Measurements from ENCODE around the gene HRCT1.
A peak's percentile ranks its signal among the peaks of the same experiment; 100 is the strongest.
"Not testable (repeated sequence)": the region's sequence is repeated elsewhere in the genome, so short reads cannot be mapped to it uniquely, and the experiment has no call there.

HRCT1 gene

GRCh38 chr9:35896570-35896969 lies 9.4 kb upstream of the HRCT1 start:
- no peak for DNase-seq (ENCODE audit: low read depth, low spot score)

- DNase-seq (ENCODE audit: low read depth, low spot score) = not testable (repeated sequence)
Observed at GRCh38 chr9:35897376-35898099, 8.5 kb upstream of the HRCT1 start.

DNA sequence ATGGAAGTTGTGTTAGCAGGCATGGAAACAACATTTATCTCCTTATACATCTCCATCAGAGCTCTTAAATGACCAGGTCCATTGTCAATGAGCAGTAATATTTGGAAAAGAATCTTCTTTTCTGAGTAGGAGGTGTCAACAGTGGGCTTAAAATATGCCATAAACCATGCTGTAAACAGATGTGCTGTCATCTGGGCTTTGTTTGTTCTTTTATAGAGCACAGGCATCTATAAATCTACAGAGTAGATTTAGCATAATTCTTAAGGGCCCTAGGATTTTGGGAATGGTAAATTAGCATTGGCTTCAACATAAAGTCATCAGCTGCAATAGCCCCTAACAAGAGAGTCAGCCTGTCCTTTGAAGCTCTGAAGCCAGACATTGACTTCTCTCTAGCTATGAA lies 7.7 kb upstream of the HRCT1 start:
- DNase-seq (ENCODE audit: low read depth, low spot score) = no peak

- no peak for DNase-seq (ENCODE audit: low read depth, low spot score)
Observed at GRCh38 chr9:35899021-35899420, 7.0 kb upstream of the HRCT1 start.

DNA sequence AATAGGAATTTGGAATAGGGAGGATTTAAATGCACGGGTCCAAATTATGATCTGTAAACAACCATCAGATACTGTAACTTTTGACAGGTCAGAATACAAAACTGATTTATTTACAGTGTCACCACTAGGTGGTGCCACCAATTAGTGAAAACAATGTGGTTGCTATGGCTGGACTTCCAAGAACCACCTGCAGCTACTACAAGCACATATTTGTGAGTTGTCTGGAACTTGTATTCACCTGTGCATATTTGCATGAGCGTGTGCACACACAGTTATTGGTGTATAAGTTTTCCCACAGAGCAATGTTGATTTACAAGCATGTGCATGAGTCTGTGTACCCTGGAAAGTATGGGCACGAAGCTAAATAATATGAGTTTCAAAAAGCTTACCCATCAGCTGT lies 3.0 kb upstream of the HRCT1 start:
- DNase-seq (ENCODE audit: low read depth, low spot score) = peak; percentile 44

- DNase-seq (ENCODE audit: low read depth, low spot score) = no peak
Observed at GRCh38 chr9:35904338-35904737, 1.7 kb upstream of the HRCT1 start.

DNA sequence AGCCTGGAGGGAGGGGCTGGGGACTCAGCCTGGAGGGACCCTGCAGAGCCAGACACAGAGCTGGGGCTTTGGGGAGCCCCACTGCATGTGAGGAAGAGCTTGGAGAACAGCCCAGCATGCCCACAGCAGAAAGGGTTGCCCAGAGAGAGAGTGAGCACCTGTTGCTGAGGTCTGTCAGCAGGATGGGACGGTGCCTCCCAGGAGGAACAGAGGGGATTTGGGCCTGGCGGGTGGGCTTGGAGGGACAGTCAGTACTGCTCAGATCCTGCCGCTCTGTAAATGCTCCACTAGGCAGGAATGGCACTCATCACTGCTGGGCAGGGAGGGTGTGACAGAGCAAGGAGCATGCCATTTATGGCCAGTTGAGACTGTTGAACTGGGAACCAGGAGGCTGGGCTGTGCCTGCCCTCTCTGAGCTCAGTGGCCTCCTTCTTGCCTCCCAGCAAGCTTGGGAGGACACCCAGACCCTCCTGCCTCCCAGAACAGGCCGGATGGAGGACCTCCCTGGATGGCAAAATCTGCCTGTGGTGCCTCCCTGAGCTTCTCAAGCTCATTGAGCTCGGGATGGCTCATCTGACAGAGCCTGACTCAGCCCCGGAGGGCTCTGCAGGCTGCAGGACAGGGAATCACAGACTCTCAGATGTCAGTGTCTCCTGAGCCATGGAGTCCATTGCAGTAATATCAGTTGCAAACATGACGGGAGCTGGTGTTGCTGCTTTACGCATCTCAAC lies 786 bp upstream of the HRCT1 start:
- DNase-seq (ENCODE audit: low read depth, low spot score) = no peak

GRCh38 chr9:35906923-35907699 lies 1.1 kb downstream of the HRCT1 start:
- peak; percentile 40 for DNase-seq (ENCODE audit: low read depth, low spot score)

GRCh38 chr9:35907711-35908503 lies 1.9 kb downstream of the HRCT1 start:
- peak; percentile 75 for DNase-seq (ENCODE audit: low read depth, low spot score)

DNA sequence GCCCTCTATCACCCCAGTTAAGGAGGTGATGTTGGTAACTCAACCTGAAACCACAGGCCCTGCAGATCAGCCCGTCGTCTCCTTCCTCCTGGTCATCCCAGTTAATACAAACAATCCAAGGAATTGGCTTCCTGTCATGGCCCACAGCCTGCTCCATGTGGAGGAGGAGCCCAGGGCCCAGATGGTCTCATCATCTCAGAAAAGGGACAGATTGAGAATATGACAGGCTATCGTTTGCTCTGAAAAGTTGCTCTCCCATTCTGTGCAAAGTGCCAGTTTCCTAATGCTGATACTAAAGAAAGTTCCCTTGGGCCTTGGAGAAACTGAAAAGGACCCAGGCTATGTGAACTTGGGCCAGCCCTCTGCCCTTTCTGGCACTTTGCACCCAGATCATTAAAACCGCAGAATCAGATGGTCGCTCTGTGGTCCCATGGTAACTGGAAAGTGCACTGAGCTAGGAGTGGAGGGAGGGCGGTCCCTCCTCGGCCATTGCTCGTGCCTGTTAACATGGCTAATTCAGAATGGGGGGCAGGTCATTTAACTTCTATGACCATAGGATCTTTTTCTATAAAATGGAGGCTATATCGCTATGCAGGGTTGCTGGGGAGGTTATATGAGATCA lies 2.6 kb downstream of the HRCT1 start:
- DNase-seq (ENCODE audit: low read depth, low spot score) = no peak

DNA sequence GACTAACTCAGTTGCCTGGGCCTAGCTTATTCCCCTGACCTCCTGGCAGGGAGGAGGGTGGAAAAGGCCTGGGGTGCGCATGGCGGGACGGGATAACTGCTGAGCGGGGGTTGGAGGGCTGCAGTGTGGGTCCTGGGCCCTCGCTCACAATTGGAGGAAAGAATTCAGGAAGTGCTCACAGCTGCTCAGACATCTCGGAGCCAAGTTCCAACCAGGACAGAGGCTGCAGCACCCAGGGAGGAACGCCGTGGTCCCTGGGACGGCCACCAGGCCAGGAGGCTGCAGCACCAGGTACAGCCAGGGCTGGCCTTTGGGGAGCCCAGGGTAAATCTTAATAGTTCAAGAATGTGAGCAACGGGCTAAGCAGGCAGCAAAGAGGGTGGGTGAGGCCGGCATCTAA lies 3.3 kb downstream of the HRCT1 start, which contains the start of gene SPAAR:
TSS of gene SPAAR (plus strand) at position 217 of the 400 bp plus-strand sequence. CDS start 974 bp downstream, outside the sequence.
- no peak for DNase-seq (ENCODE audit: low read depth, low spot score)

- no peak for DNase-seq (ENCODE audit: low read depth, low spot score)
Observed at GRCh38 chr9:35909687-35910612, 3.9 kb downstream of the HRCT1 start.

DNA sequence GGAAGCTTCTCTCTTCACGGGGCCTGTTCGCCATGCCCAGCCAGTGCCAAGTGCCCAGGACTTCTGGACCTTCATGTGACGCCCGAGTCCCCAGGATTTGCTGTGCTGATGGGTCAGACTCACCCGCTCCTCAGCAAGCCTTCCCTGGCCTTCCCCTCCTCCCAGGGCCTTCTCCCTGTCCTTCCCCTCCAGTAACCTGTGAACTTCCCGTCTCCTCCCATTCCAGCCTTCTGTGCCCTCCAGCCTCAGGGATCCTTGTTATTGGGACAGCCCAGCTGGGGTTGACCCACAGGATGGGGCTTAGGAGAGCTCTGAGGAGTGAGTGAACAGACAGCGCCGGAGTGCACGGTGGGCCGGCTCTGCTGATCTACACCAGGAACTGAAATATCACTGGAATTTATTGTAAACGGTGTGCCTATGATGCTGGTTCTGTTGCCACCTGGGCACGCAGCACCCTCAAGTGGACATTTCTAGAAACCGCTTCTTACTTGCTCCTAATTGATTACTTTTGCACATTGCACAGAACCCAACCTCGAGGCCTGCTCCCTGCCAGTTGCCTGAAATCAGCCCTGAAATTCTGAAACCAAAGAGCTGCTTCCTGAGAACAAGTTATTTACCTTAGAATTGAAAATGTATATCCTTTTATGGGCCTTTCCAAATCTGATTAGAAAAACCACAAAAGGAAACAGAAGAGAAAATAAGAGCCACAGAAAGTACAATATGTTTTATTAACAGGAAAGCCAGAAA lies 4.8 kb downstream of the HRCT1 start:
- peak; percentile 37 for DNase-seq (ENCODE audit: low read depth, low spot score)

DNA sequence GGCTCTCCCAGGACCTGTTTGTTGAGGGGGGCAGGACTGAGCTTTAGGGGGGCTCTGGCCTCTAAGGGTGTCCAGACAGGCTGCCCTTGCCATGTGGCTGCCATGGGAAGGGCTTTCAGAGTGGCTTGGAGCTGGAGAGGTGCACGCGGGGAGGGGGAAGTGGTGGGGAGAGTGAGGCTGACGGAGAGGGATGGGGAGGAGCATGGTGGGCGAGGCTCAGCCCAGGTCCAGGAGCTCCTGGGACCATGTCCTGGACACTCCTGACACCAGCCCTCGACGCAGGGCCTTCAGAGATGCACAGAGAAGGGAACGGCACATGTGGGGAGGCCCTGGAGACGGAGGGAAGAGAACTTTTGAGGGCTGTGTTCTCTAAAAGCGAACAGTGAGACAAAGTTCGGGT lies 5.7 kb downstream of the HRCT1 start:
- DNase-seq (ENCODE audit: low read depth, low spot score) = no peak

- DNase-seq (ENCODE audit: low read depth, low spot score) = no peak
Observed at GRCh38 chr9:35912791-35913400, 6.9 kb downstream of the HRCT1 start.

- not testable (repeated sequence) for DNase-seq (ENCODE audit: low read depth, low spot score)
Observed at GRCh38 chr9:35913429-35913828, 7.4 kb downstream of the HRCT1 start.

GRCh38 chr9:35914301-35914807 lies 8.4 kb downstream of the HRCT1 start:
- DNase-seq (ENCODE audit: low read depth, low spot score) = no peak

DNA sequence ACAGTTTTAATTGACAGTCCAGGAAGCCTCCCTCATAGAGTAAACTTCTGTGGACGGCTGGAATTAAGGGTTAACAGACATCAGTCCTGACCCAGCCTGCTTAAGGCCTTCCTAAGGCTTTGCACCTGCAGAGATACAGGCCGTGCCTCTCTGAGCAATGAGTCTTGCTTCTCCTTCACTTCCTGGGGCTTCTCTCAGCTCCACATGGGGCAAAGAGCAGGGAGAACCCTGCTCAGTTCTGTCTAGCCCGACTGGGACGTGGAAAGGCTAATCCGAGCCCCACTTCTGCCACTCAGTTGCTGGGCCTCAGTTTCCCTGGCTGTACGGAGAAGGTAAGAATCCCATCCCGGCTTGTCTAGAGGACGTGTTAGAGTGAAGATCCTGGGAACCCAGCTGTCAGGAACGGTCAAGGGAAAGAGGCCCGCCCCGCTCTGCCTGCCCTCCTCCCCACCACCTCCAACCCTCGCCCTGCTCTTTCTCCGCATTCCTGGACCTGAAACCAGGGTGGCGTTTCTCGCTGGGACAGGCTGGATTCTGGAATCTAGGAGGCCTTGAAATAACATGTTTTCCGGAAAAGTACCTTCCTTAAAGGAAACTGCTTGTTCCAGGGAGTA lies 9.8 kb downstream of the HRCT1 start:
- DNase-seq (ENCODE audit: low read depth, low spot score) = no peak

Data from smooth muscle cell of the brain vasculature (primary cell).